H9 (cell line): ENCODE results near the gene STARD9. TPM values are rescaled to one million over a fixed set of nuclear protein-coding genes. Genes with fewer than 3 reads are reported as not detected.

Source experiments
- DNase-seq: peaks from one replicate; pipeline ENCODE4 v3.0.0-alpha.2; 2017
- H2AFZ ChIP-seq: one replicate; pipeline ENCODE4 v1.6.1; 2013; ENCODE audit warnings: mild to moderate bottlenecking, low read length, control low read depth, moderate library complexity
- H2AK5ac ChIP-seq: 2 replicates; pipeline ENCODE4 v1.6.1; 2013; ENCODE audit warnings: low read length, control low read depth, mixed read lengths; ENCODE audit not compliant: insufficient read length
- H2BK120ac ChIP-seq: one replicate; pipeline ENCODE4 v1.6.1; 2013; ENCODE audit warnings: low read depth, mild to moderate bottlenecking, low read length, control low read depth, inconsistent platforms; ENCODE audit not compliant: poor library complexity, severe bottlenecking
- H2BK12ac ChIP-seq: 2 replicates; pipeline ENCODE4 v1.6.1; 2013; ENCODE audit warnings: low read length, control low read depth, mixed read lengths, low read depth; ENCODE audit not compliant: insufficient read length
- H2BK15ac ChIP-seq: 2 replicates; pipeline ENCODE4 v1.6.1; 2013; ENCODE audit warnings: low read depth, low read length, control low read depth
- H2BK20ac ChIP-seq: one replicate; pipeline ENCODE4 v1.6.1; 2013; ENCODE audit warnings: low read depth, mild to moderate bottlenecking, low read length, control low read depth, inconsistent platforms; ENCODE audit not compliant: poor library complexity, severe bottlenecking
- H2BK5ac ChIP-seq: 2 replicates; pipeline ENCODE4 v1.6.1; 2013; ENCODE audit warnings: low read length, control low read depth, mixed read lengths; ENCODE audit not compliant: insufficient read length
- H3K14ac ChIP-seq: 2 replicates; pipeline ENCODE4 v1.6.1; 2013; ENCODE audit warnings: low read length, control low read depth; ENCODE audit not compliant: insufficient read depth
- H3K18ac ChIP-seq: 2 replicates; pipeline ENCODE4 v1.6.1; 2013; ENCODE audit warnings: low read depth, mild to moderate bottlenecking, mixed read lengths, low read length, control low read depth; ENCODE audit not compliant: insufficient read length
- H3K23ac ChIP-seq: 2 replicates; pipeline ENCODE4 v1.6.1; 2013; ENCODE audit warnings: low read length, control low read depth, mixed read lengths, low read depth; ENCODE audit not compliant: insufficient read length
- H3K23me2 ChIP-seq: 2 replicates; pipeline ENCODE4 v1.6.1; 2013; ENCODE audit warnings: low read depth, mild to moderate bottlenecking, mixed read lengths, low read length, control low read depth; ENCODE audit not compliant: insufficient read length, poor library complexity, severe bottlenecking
- H3K27ac ChIP-seq: 2 replicates; pipeline ENCODE4 v1.5.1; 2013; ENCODE audit warnings: low read length, control low read depth, mixed read lengths, low read depth; ENCODE audit not compliant: insufficient read length
- H3K27me3 ChIP-seq: 2 replicates; pipeline ENCODE4 v1.6.1; 2013; ENCODE audit warnings: low read length, control low read depth, inconsistent platforms; ENCODE audit not compliant: insufficient read depth
- H3K4ac ChIP-seq: 2 replicates; pipeline ENCODE4 v1.6.1; 2013; ENCODE audit warnings: low read depth, mild to moderate bottlenecking, control low read depth, inconsistent platforms, low read length, moderate library complexity
- H3K4me1 ChIP-seq: 2 replicates; pipeline ENCODE4 v1.6.1; 2013; ENCODE audit warnings: low read length, control low read depth, inconsistent platforms; ENCODE audit not compliant: insufficient read depth
- H3K4me2 ChIP-seq: 2 replicates; pipeline ENCODE4 v1.6.1; 2013; ENCODE audit warnings: low read length, control low read depth, mixed read lengths; ENCODE audit not compliant: insufficient read length, insufficient read depth
- H3K56ac ChIP-seq: 2 replicates; pipeline ENCODE4 v1.6.1; 2013; ENCODE audit warnings: low read depth, mild to moderate bottlenecking, mixed read lengths, low read length, control low read depth; ENCODE audit not compliant: insufficient read length
- H3K79me1 ChIP-seq: 2 replicates; pipeline ENCODE4 v1.6.1; 2013; ENCODE audit warnings: low read depth, mild to moderate bottlenecking, moderate library complexity, low read length, control low read depth, inconsistent platforms; ENCODE audit not compliant: insufficient read depth, poor library complexity, severe bottlenecking
- H3K79me2 ChIP-seq: 2 replicates; pipeline ENCODE4 v1.6.1; 2013; ENCODE audit warnings: low read length, control low read depth, inconsistent platforms; ENCODE audit not compliant: insufficient read depth
- H3K9ac ChIP-seq: 2 replicates; pipeline ENCODE4 v1.6.1; 2013; ENCODE audit warnings: low read length, control low read depth, mixed read lengths; ENCODE audit not compliant: insufficient read length; ENCODE audit errors: extremely low read depth
- H3K9me3 ChIP-seq: one replicate; pipeline ENCODE4 v1.6.1; 2013; ENCODE audit warnings: low read depth, low read length, inconsistent platforms; ENCODE audit not compliant: control insufficient read depth
- H3T11ph ChIP-seq: one replicate; pipeline ENCODE4 v1.6.1; 2013; ENCODE audit warnings: mild to moderate bottlenecking, low read length, control low read depth, inconsistent platforms
- H4K20me1 ChIP-seq: one replicate; pipeline ENCODE4 v1.6.1; 2013; ENCODE audit not compliant: control insufficient read depth, insufficient read length, insufficient read depth
- H4K5ac ChIP-seq: 2 replicates; pipeline ENCODE4 v1.6.1; 2013; ENCODE audit warnings: low read depth, mild to moderate bottlenecking, mixed read lengths, low read length, control low read depth; ENCODE audit not compliant: insufficient read length
- H4K8ac ChIP-seq: replicated peaks from 2 replicates; pipeline ENCODE4 v1.6.1; 2013; ENCODE audit warnings: low read length, control low read depth, mixed read lengths, low read depth; ENCODE audit not compliant: insufficient read length
- H4K91ac ChIP-seq: 2 replicates; pipeline ENCODE4 v1.6.1; 2013; ENCODE audit warnings: low read depth, mild to moderate bottlenecking, moderate library complexity, mixed read lengths, low read length, control low read depth; ENCODE audit not compliant: insufficient read length
- H3K27ac Mint-ChIP-seq, 3 experiments: 2 replicates in 2 of 3; 3 replicates in 1 of 3; pipeline ENCODE4 v1.8.0; 2020 to 2021; ENCODE audit warnings: mixed read lengths in 3 of 3, mild to moderate bottlenecking in 1 of 3, moderate library complexity in 1 of 3
- H3K27me3 Mint-ChIP-seq: 2 replicates; pipeline ENCODE4 v1.8.0; 2021; ENCODE audit warnings: low read depth, mild to moderate bottlenecking, moderate library complexity, mixed read lengths
- H3K36me3 Mint-ChIP-seq, 3 experiments: 2 replicates in 2 of 3; 3 replicates in 1 of 3; pipeline ENCODE4 v1.8.0; 2020 to 2021; ENCODE audit warnings: low read depth in 3 of 3, mixed read lengths in 3 of 3; ENCODE audit not compliant: insufficient read depth in 1 of 3
- H3K4me1 Mint-ChIP-seq, 2 experiments: 2 replicates each; pipeline ENCODE4 v1.8.0; 2020; ENCODE audit warnings: mixed read lengths in 2 of 2
- H3K4me3 Mint-ChIP-seq, 2 experiments: 2 replicates in 1 of 2; 3 replicates in 1 of 2; pipeline ENCODE4 v1.8.0; 2020 to 2021; ENCODE audit warnings: mild to moderate bottlenecking in 2 of 2, mixed read lengths in 2 of 2, moderate library complexity in 1 of 2
- H3K9me3 Mint-ChIP-seq, 2 experiments: 2 replicates in 1 of 2; 3 replicates in 1 of 2; pipeline ENCODE4 v1.8.0; 2020; ENCODE audit warnings: mild to moderate bottlenecking in 2 of 2, mixed read lengths in 2 of 2, moderate library complexity in 1 of 2
- CTCF ChIP-seq: fragments of 200-600 bp; sonication (generic); conservative IDR thresholded peaks from 3 replicates; pipeline ENCODE4 v1.8.0; 2021; ENCODE audit warnings: antibody characterized with exemption, mild to moderate bottlenecking
- WGBS: extraction: QIAGEN DNeasy Blood & Tissue Kit; methylation state at CpG from one replicate; pipeline ENCODE4 v1.1.7; 2013; ENCODE audit warnings: missing lambda C conversion rate, low lambda C conversion rate, mixed read lengths; ENCODE audit not compliant: insufficient read length; ENCODE audit errors: extremely low coverage; 5-methylcytosine and 5-hydroxymethylcytosine counted together
- total RNA-seq: library from RNA; stranded (reverse); gene quantifications from 2 replicates; pipeline ENCODE4 v1.2.1, GENCODE V29; 2021

STARD9 gene
- total RNA-seq, 1 experiment from 2014 or later = 6.9 TPM

GRCh38 chr15:42665827-42666226 is 90.4 kb downstream of the STARD9 start:
- no peak overlapping the region for H3T11ph ChIP-seq
- H4K8ac ChIP-seq = no peak overlapping the region
- H3K23me2 ChIP-seq = no peaks in the 10 kb centered on the region
- H3K4me2 ChIP-seq = no peak overlapping the region
- H3K4ac ChIP-seq = no peak overlapping the region
- no peak for DNase-seq
- Mint-ChIP-seq H3K27ac (peak overlapping the region in 1 of 3 experiments; percentile 6; a peak in 1 of 7 replicates), H3K9me3 (no peaks in the 10 kb centered on the region), H3K4me1 (peaks cover 2 to 6% of the 10 kb centered on the region in 2 experiments), H3K4me3 (no peak overlapping the region), H3K27me3 (no peaks in the 10 kb centered on the region), H3K36me3 (peaks cover 0 to 24% (median 16%) of the 10 kb centered on the region in 3 experiments; a peak in 6 of 7 replicates)
- no peak overlapping the region for H3K18ac ChIP-seq
- no peaks in the 10 kb centered on the region for H3K4me1 ChIP-seq
- no peaks in the 10 kb centered on the region for H3K9me3 ChIP-seq
- H2AFZ ChIP-seq = no peak overlapping the region
- no peak overlapping the region for H2BK12ac ChIP-seq
- H3K9ac ChIP-seq = no peak overlapping the region
- no peak overlapping the region for H3K27ac ChIP-seq
- no peak overlapping the region for H2AK5ac ChIP-seq
- TF ChIP-seq CTCF = no peak
- H3K79me1 ChIP-seq = no peaks in the 10 kb centered on the region
- no peak overlapping the region for H3K56ac ChIP-seq
- H4K20me1 ChIP-seq = no peaks in the 10 kb centered on the region
- no peak overlapping the region for H3K14ac ChIP-seq
- no peak overlapping the region for H2BK120ac ChIP-seq
- H2BK15ac ChIP-seq = no peak overlapping the region
- H2BK5ac ChIP-seq = no peak overlapping the region
- no peaks in the 10 kb centered on the region for H3K27me3 ChIP-seq
- H4K91ac ChIP-seq = no peak overlapping the region
- H4K5ac ChIP-seq = no peak overlapping the region
- H3K23ac ChIP-seq = no peak overlapping the region
- no peaks in the 10 kb centered on the region for H3K79me2 ChIP-seq
- WGBS = no CpG with 5 or more reads among the region's 3 CpGs
- no peak overlapping the region for H2BK20ac ChIP-seq
